ENCODE data around the gene F5. TPM values are rescaled to one million over a fixed set of nuclear protein-coding genes. Genes with fewer than 3 reads are reported as not detected.

Gene F5
- total and polyA plus RNA-seq, 2 of the 13 experiments (the other 11 are each of a cell fraction or from before 2014, with no cell fraction given) = 38.3 to 64.0 TPM

DNA sequence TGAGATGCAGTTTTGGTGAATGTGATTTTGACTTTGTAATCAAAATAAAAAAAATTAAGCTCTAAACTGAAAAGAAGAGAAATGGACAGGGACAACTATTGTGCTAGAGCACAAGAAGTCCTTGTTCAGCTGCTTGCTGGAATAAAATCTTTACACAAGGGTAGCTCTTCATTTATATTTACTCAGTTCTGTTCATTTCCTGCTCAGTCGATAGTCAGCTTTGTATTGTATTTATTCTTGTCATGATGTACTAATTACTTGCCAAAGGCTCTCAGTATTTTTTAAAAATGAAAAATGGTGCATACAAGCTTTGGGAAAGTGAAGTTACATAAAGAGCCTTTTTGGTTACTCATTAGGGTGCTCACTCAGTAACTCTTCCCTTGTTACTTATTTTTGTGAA is 17.8 kb downstream of the F5 start (continued):
- TF ChIP-seq SOX13 (IDR thresholded peaks at IDR 0.05) = no peak
- peak in 1 of 2 experiments; percentile 81; a peak in 2 of 4 replicates for TF ChIP-seq SOX13 (CRISPR knock-in tag; conservative IDR thresholded peaks at IDR 0.05 in 1 of 2, IDR thresholded peaks at IDR 0.05 in 1 of 2)
- no peak for TF ChIP-seq ZNF556 (CRISPR knock-in tag; IDR thresholded peaks at IDR 0.05; ENCODE audit: borderline replicate concordance)
- TF ChIP-seq, protein P1, sequence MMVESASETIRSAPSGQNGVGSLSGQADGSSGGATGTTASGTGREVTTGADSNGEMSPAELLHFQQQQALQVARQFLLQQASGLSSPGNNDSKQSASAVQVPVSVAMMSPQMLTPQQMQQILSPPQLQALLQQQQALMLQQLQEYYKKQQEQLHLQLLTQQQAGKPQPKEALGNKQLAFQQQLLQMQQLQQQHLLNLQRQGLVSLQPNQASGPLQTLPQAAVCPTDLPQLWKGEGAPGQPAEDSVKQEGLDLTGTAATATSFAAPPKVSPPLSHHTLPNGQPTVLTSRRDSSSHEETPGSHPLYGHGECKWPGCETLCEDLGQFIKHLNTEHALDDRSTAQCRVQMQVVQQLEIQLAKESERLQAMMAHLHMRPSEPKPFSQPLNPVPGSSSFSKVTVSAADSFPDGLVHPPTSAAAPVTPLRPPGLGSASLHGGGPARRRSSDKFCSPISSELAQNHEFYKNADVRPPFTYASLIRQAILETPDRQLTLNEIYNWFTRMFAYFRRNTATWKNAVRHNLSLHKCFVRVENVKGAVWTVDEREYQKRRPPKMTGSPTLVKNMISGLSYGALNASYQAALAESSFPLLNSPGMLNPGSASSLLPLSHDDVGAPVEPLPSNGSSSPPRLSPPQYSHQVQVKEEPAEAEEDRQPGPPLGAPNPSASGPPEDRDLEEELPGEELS (CRISPR knock-in tag; IDR thresholded peaks at IDR 0.05) = peak; percentile 43; the same call in 1 of the 2 replicates
- TF ChIP-seq GATAD2A (CRISPR knock-in tag; IDR thresholded peaks at IDR 0.05) = peak; percentile 51
- no peak for TF ChIP-seq ZNF577 (CRISPR knock-in tag; IDR thresholded peaks at IDR 0.05; ENCODE audit: borderline replicate concordance, low read depth)
- no peak for TF ChIP-seq TAF1 (CRISPR knock-in tag; IDR thresholded peaks at IDR 0.05)
- TF ChIP-seq EP300 (IDR thresholded peaks at IDR 0.05; ENCODE audit: low read depth in 2 of 2, low read length in 2 of 2) = peak in 1 of 2 experiments; percentile 75; a peak in 2 of 4 replicates
- TF ChIP-seq EP300 (CRISPR knock-in tag; IDR thresholded peaks at IDR 0.05; ENCODE audit: borderline replicate concordance) = no peak
- TF ChIP-seq HNF4A (CRISPR knock-in tag; IDR thresholded peaks at IDR 0.05) = peak; percentile 28; the same call in 1 of the 2 replicates
- TF ChIP-seq, protein P2, sequence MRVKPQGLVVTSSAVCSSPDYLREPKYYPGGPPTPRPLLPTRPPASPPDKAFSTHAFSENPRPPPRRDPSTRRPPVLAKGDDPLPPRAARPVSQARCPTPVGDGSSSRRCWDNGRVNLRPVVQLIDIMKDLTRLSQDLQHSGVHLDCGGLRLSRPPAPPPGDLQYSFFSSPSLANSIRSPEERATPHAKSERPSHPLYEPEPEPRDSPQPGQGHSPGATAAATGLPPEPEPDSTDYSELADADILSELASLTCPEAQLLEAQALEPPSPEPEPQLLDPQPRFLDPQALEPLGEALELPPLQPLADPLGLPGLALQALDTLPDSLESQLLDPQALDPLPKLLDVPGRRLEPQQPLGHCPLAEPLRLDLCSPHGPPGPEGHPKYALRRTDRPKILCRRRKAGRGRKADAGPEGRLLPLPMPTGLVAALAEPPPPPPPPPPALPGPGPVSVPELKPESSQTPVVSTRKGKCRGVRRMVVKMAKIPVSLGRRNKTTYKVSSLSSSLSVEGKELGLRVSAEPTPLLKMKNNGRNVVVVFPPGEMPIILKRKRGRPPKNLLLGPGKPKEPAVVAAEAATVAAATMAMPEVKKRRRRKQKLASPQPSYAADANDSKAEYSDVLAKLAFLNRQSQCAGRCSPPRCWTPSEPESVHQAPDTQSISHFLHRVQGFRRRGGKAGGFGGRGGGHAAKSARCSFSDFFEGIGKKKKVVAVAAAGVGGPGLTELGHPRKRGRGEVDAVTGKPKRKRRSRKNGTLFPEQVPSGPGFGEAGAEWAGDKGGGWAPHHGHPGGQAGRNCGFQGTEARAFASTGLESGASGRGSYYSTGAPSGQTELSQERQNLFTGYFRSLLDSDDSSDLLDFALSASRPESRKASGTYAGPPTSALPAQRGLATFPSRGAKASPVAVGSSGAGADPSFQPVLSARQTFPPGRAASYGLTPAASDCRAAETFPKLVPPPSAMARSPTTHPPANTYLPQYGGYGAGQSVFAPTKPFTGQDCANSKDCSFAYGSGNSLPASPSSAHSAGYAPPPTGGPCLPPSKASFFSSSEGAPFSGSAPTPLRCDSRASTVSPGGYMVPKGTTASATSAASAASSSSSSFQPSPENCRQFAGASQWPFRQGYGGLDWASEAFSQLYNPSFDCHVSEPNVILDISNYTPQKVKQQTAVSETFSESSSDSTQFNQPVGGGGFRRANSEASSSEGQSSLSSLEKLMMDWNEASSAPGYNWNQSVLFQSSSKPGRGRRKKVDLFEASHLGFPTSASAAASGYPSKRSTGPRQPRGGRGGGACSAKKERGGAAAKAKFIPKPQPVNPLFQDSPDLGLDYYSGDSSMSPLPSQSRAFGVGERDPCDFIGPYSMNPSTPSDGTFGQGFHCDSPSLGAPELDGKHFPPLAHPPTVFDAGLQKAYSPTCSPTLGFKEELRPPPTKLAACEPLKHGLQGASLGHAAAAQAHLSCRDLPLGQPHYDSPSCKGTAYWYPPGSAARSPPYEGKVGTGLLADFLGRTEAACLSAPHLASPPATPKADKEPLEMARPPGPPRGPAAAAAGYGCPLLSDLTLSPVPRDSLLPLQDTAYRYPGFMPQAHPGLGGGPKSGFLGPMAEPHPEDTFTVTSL (CRISPR knock-in tag; IDR thresholded peaks at IDR 0.05; ENCODE audit: borderline replicate concordance) = peak; percentile 85; the same call in 1 of the 2 replicates
- peak; percentile 12; the same call in 1 of the 2 replicates for TF ChIP-seq SALL1 (CRISPR knock-in tag; IDR thresholded peaks at IDR 0.05)
- no peak for TF ChIP-seq ZNF749 (CRISPR knock-in tag; IDR thresholded peaks at IDR 0.05; ENCODE audit: borderline replicate concordance)
- no peak for TF ChIP-seq SOX6 (IDR thresholded peaks at IDR 0.05)
- TF ChIP-seq SOX6 (CRISPR knock-in tag; IDR thresholded peaks at IDR 0.05) = peak; percentile 35; the same call in 1 of the 2 replicates
- no peak for TF ChIP-seq POLR2A (IDR thresholded peaks at IDR 0.05; ENCODE audit: insufficient read depth in 1 of 2, low read depth in 2 of 2, low read length in 2 of 2)
- TF ChIP-seq TCF7 (IDR thresholded peaks at IDR 0.05; ENCODE audit: low read depth) = peak; percentile 55; the same call in 1 of the 2 replicates
- TF ChIP-seq, protein P3, sequence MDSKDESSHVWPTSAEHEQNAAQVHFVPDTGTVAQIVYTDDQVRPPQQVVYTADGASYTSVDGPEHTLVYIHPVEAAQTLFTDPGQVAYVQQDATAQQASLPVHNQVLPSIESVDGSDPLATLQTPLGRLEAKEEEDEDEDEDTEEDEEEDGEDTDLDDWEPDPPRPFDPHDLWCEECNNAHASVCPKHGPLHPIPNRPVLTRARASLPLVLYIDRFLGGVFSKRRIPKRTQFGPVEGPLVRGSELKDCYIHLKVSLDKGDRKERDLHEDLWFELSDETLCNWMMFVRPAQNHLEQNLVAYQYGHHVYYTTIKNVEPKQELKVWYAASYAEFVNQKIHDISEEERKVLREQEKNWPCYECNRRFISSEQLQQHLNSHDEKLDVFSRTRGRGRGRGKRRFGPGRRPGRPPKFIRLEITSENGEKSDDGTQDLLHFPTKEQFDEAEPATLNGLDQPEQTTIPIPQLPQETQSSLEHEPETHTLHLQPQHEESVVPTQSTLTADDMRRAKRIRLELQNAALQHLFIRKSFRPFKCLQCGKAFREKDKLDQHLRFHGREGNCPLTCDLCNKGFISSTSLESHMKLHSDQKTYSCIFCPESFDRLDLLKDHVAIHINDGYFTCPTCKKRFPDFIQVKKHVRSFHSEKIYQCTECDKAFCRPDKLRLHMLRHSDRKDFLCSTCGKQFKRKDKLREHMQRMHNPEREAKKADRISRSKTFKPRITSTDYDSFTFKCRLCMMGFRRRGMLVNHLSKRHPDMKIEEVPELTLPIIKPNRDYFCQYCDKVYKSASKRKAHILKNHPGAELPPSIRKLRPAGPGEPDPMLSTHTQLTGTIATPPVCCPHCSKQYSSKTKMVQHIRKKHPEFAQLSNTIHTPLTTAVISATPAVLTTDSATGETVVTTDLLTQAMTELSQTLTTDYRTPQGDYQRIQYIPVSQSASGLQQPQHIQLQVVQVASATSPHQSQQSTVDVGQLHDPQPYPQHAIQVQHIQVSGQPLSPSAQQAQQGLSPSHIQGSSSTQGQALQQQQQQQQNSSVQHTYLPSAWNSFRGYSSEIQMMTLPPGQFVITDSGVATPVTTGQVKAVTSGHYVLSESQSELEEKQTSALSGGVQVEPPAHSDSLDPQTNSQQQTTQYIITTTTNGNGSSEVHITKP (CRISPR knock-in tag; IDR thresholded peaks at IDR 0.05; ENCODE audit: low read depth) = no peak
- no peak for TF ChIP-seq ZNF251 (CRISPR knock-in tag; IDR thresholded peaks at IDR 0.05)
- no peak for TF ChIP-seq HOXA5 (CRISPR knock-in tag; IDR thresholded peaks at IDR 0.05)

All from HepG2 (cell line).